GM18870 (cell line): Measurements from ENCODE around the gene ING3.

ENCODE experiments used
- ATAC-seq: cut with Tn5 transposase; IDR thresholded peaks from one replicate; pipeline ENCODE4 v1.9.1; 2021; ENCODE audit warnings: moderate library complexity; ENCODE audit not compliant: unreplicated experiment

ING3 gene, protein sequence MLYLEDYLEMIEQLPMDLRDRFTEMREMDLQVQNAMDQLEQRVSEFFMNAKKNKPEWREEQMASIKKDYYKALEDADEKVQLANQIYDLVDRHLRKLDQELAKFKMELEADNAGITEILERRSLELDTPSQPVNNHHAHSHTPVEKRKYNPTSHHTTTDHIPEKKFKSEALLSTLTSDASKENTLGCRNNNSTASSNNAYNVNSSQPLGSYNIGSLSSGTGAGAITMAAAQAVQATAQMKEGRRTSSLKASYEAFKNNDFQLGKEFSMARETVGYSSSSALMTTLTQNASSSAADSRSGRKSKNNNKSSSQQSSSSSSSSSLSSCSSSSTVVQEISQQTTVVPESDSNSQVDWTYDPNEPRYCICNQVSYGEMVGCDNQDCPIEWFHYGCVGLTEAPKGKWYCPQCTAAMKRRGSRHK

DNA sequence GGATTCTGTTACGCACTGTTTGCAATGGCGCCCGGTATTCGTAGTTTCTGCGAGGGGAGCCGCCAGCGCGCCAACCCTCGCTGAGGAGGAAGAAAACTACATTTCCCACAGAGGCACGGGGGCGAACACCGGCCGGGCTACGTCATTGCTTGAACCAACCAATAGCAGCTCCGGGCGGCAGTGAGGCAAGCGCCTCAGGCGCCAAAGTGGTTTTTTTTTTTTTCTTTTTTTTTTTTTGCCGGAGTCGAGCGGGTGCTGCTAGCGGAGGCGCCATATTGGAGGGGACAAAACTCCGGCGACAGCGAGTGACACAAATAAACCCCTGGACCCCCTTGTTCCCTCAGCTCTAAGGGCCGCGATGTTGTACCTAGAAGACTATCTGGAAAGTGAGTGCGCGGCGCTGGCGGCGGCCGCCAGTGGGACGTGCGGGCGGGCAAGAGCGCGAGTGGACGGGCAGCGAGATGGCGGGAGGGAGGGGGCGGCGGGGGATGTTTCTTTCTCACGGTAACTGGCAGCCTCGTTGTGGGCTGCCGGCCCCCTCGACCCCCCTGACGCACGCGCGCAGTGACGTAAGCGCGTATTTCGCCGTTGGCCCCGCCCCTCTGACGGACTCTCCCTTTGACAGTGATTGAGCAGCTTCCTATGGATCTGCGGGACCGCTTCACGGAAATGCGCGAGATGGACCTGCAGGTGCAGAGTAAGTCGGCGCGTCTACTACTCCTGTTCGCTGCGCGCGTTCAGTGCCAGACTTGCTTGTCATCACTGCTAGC, at the start of gene ING3:
ING3 (plus strand) TSS at position 239 of the 770 bp plus-strand sequence; CDS start at position 359, 120 bp downstream.
- peak; percentile 97 for ATAC-seq

DNA sequence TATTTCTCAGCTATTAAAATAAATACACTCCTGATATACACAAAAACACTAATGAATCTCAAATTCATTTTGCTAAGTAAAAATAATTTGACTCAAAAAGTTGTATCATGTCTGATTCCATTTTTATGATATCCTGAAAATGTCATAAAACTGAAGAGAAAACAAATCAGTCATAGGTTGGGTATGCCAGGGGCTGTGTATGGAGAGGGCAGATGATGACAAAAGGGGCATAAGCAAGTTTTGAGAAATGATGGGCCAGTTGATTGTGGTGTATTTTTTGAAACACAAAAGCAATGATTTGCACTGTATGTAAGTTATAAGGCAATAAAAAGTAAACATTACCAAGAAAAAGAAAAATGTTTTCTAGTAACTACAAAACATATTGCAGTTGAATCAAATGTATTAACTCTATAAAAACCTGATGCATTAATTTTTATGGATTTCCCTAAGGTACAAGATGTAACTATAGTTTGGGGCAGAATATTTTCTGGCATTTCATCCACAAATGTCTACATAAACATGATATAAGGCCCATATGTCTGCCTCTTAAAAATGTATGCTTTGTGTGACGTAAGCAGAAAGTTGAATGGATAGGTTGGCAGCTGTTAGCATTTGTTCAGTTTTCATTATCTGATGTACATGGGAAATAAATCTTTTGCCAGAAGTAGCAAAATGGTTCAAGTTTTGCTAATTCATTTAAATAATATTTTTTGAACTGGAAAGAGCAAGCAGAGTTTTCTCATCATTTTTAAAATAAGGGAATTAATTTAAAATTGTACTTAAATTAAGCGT, 35.1 kb upstream of the ING3 start:
- no peak for ATAC-seq

DNA sequence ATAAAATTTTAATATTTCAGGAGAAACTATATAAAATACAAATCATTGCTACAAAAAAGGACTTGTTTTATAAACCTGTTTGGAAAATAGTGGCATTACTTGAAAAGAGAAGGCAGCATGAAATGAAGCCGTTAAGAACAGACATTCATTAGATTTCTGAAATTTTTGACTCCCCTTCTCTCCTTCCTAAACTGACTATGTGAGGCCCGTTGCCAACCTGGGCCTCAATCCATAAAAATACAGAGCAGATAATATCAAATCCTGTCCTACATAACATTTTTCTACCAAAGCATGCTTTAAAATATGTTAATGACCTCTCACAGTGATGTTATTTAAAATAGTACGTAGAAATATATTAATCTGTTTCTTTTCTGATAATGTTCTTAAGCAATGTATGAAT, 34.5 kb upstream of the ING3 start:
- no peak for ATAC-seq

DNA sequence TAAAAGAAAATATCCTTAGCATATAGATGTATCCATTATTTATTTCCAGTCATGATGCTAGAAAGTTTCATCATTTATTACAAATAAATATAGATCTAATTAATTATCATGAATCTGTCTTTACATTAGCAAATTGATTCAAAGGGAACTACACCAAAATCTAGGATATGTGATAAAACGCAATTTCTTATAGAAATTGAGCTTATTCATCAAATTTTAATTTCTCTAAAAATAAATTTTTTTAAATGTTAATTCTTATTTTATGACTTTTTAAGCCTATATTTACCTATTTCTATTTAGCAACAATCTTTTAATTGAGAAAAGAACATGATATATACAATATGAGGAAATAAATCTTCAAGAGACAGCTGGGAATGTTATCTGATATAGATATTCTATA, 34.0 kb upstream of the ING3 start:
- ATAC-seq = no peak

DNA sequence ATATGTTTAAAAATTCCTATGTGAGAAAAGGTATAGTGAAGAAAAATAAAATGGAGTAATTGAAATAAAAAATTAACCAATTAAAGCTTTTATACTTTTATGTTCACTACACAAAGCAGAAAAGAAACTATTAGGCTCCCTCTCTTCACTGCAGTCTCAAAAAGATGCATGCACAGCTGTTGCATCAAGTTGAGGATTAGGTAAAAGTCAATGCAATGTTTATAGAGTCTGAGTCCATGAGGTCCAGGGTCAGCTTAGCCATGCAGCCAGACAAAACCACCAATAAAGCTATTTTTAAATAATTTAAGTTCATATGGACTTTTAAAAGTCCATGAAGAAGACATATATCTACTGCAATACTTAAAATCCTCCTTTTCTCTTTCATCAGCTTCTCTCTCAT, 31.1 kb upstream of the ING3 start:
- ATAC-seq = no peak

DNA sequence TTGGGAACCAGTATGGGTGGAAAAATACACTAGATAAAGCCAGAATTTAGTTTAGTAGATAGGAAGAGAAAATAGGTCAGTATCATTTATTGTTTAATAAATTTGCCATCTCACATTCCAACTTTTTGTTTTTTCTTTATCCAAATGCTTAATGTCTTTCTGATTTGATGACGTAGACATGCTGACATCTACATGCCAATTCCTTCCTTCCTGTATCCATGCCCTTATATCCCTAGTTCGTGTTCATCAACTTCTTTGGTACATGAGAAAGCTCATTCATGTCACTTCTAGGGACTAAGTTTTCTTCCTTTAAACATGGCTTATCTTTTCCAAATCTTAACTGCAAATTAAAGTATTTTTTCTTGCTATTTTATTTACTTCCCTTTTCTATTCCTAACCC, 30.5 kb upstream of the ING3 start:
- no peak for ATAC-seq

DNA sequence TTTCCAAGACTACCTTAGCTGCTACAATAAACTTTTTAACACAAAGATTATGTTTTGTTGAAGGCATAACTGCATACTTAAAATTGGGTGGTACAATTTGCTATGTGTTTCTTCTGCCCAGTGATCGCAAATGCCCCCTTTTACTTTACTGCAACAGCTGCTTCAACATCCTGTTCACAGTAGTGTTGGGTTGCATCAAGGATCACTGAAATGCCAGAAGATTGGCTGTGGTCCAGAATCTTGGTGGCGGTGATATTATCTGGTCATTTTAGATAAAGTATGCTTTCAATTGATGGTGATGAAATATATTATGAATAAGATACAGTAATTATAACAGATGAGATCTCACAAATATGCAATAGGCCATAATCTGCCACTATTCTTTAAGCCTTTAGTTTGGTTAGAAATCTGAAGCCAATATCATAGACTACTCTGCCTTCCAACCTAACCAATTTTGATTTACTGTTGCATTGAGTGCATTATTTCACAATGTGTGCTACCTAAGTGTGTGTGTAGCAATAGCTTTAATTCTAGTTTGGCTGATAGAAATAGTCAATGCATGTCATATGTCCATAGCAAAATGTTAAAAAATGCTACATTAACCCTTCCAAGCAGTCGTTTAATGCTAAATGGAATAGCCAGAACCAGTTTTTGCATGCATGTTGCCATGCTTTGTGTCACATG, 29.8 kb upstream of the ING3 start:
- no peak for ATAC-seq

DNA sequence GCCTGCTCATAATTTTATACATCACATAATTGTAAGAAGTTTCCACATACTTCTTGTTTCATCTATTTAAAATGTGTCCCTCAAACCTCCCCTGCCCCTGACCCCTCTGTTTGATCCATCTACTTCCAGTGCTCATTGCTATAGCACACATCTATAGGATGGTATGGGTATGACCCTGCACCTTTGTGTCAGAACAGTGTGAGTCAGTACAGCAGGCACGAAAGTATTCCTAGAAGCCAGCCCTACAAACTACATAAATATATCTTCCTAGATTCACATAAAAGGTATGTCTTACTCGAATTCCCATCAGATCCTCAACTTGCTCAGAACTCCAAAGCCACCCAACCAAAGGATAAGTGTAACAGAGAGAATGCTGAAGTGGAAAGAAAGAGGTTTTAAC, 25.7 kb upstream of the ING3 start:
- no peak for ATAC-seq

DNA sequence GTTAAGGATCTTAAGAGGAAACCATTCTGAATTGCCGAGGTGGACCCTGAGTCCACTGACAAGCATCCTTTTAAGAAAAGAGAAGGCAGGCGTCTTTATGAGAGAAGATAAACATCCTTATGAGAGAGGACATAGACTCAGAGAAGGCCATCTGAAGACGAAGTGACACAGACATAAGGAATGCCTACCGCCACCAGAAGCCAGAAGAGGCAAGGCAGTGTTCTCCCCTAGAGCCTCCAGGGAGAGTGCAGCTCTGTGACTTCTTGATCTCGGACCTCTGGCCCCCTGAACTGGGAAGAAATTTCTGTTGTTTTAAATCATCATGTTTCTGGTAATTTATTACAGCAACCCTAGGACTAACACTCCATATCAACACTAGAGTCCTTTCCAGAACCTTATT, 25.2 kb upstream of the ING3 start:
- ATAC-seq = no peak

DNA sequence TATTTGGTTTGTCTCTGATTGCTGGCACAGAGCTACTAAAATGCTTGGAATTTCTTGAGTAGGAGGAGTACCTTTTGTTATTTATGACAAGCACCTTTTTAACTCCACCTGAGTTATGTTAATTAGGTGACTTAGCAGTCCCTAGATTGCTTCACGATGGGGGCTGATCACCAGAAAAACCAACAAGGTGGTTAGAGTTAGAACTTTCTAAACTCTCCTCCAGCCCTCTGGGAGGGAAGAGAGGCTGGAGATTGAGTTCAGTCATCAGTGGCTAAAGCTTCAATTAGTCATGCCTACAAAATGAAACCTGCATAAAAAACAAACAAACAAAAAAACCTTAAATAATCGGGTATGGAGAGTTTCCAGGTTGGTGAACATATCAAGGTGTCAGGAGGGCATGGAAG, 23.6 kb upstream of the ING3 start:
- ATAC-seq = no peak

DNA sequence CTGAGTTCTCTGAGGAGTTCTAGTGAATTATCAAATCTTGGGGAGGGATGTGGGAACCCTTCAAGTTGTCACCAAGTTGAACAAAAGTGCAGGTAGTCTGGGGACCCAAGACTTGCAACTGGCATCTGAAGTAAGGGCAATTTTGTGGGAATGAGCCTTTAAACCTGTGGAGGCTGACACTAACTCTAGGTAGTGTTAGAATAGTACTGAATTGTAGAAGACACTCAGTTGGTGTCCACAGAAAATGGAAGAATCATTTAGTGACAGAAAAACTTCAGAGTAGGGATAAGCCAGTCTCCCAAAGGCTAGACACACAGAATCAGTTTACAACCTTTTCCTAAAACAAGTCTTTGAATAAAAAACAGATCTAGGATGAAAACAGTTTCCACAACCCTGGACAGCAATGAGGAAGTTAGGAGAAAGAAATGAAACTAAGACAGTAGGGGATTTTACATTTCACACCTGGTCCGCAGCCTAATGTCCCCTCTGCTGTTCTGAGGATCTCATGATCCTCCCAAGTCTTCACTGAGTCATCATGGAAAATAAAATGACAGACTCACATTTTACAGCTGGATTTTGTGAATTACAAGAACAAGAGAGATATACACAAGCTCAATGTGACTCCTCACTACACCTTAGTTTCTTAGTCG, 23.0 kb upstream of the ING3 start:
- peak; percentile 82 for ATAC-seq

DNA sequence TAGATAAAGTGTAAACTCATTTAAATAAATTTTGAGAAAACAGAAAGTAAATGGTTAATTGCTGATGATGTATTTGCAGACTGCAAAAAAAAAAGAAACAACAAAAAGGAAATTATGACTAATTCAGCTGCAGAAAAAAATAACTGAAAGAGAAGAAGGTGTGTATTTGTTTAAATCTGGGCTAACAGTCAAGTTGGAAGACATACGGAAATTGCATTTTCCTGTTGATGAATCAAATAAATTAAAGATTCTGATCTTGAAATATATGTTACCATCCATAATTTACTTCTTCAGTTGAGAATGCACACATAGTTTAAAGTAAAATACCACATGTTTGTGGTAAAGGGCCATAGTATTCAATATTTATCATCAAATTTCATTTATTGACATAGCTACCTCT, 19.3 kb upstream of the ING3 start:
- no peak for ATAC-seq

DNA sequence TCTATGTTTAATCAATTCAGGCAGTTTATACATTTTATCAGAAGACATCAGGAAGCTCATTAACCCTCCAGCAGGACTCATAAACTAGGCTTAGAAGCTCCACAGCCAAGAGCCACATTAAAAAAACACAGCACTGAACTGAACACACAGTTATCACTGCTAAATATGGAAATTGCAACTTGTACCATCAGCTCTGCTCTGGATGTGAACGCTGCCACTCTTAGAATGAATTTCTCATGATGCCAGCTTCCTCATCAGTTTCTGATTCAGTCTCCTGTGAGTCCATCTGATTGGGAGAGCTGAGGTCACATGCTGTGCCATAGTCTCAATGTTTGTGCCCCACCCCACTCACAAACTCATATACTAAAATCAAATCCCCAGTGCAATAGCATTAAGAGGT, 17.1 kb upstream of the ING3 start:
- no peak for ATAC-seq

DNA sequence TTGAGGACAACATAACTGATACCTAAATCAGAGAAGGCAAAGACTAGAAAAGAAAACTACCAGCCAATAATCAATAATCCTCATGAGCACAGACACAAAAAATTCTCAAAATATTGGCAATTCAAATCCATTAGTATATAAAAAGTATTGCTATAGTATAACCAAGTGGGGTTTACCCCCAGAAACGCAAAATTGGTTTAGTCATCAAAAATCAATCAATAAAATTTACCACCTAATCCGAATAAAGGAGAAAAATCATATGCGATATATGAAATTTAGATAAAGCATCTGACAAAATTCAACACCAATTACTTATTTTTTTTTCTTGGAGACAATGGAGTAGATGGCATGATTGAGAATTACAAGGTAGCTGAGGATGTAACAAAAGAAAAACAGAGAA, 11.2 kb upstream of the ING3 start:
- no peak for ATAC-seq

DNA sequence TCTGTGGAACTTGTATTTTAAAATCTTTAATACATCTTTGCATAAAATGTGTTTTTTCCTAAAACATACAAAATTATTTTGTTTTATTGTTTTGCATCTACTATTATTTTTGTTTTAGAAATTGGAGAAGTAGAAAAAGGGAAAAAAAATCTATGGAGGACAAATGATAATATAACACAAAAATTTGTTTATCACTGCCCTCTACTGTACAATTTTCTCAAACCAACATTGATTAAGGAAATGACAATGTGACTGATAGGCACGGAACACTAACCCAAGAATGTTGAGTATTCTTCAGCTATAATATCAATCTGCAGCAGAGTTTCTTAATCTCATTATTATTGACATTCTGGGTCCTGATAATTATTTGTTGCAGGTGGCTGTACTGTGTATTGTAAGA, 9.5 kb upstream of the ING3 start:
- ATAC-seq = no peak

DNA sequence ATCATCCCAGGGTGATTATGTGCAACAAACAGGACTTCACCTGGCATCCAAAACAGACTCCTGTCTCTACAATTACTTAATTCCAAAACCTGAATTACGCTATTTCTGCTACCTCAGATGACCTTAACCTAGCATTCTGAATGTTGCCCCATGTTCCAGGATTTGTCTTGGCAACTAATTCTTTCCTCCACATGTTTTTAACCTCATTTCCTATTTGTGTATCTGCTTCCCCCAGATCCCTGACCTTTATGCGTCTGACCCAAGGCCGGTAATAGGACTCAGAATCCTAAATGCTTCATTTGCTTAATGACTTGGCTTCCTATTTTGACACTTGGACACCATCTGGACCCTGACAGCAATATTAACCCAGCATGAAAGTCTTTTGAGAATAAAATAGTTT, 8.7 kb upstream of the ING3 start:
- ATAC-seq = no peak

DNA sequence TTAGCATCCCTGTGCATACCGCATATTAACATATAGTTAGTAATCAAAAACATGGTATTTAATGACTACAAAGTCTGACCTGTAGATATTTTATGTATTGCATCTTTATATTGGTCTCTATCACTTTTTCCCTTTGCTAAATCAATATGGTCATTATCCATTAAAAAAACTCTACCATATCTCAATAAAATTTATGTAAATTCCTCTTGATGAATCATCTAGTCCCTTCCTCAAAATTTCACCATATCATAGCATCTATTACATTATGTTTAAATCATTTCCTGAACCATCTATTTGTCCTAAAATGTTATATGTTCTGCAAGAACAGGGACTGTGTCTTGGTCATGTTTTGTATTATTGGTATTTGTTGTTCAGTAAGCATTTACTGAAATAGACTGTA, 7.7 kb upstream of the ING3 start:
- ATAC-seq = no peak

DNA sequence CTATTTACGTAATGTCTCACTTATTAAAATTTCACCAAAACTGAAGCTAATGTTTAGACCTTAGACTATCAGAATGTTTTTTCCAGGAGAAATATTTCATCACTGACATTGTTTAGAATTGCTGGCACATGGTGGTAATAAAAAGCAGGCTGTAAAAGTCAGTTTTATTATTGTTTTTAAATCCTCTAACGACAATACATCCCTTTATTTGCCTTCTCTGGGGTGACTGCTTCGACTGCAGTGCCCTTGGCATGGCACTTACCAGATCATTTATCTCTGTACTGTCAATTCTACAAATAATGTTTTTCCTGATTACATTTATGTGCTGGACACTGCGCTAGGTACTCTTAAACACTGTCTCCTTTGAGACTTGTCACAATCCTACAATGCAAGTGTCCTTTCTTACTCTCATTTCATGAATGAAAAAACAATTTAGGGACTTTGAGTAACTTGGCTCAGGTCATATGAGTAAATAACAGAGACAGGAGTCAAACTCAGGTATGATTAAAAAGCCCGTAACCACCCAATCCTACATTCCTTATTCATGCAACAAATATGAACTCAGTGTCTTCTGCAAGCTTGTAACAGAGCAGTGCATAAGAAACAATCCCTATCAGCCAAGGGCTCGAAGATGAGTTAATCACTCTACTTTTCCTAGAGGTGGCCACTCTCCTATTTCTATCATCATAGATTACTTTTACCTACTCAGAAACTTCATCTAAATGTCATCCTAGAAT, 5.6 kb upstream of the ING3 start:
- ATAC-seq = no peak

DNA sequence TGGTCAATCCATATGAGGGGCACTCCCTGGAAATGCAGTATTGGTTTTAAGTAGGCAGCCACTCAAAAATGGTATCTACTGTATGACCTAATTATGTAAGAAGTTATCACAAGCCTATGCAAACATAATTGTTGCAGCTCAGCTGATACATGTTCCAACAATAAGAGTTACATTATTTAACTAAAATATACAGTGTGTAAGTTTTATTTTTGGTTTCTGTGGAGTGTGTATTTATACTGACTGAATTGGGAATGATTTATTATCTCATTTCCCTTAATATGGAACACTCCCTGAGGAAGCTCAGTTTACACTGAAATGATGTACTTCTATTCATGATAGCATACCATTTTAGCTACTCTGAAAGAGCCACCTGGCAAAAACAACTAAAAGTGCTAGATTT, 2.6 kb upstream of the ING3 start:
- no peak for ATAC-seq

DNA sequence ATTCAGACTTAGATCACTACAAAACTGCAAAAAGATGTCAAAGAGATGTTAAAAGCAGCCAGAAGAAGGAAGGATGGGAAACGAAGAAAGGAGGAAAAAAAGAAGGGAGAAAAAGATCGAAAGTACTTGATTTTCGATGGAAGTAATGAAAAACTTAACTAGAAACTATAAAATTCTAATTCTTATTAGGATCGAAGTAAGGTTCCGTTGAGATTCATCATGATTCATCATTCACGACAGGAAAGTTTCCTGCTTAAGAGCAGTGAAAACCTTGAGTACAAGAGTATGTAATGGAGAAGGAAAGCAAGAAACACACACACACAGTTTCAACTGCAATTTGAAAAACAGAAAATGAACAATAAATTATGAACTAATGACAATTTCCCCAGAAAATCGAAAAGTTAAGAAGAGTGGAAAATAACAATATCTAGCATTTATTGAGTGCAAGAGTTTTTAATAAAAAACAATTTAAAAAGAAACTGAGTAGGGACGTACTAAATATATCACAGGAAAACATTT, 1.1 kb upstream of the ING3 start:
- ATAC-seq = no peak
